Osteoblast (primary cell): ENCODE results near the gene PRR29. TPM values are rescaled to one million over a fixed set of nuclear protein-coding genes. Genes with fewer than 3 reads are reported as not detected.

Experiments
- DNase-seq: peaks from one replicate; pipeline ENCODE4 v3.0.0; 2011; ENCODE audit warnings: low spot score, mixed read lengths; ENCODE audit not compliant: insufficient read length; ENCODE audit errors: missing footprints
- H2AFZ ChIP-seq: 2 replicates; pipeline ENCODE4 v1.6.0; 2011; ENCODE audit warnings: mild to moderate bottlenecking, low read length
- H3K27ac ChIP-seq: 2 replicates; pipeline ENCODE4 v1.5.1; 2011; ENCODE audit warnings: mild to moderate bottlenecking, low read depth, low read length, moderate library complexity
- H3K27me3 ChIP-seq: 2 replicates; pipeline ENCODE4 v1.6.0; 2012; ENCODE audit warnings: mild to moderate bottlenecking, control low read depth, inconsistent platforms, low read length, moderate library complexity; ENCODE audit not compliant: insufficient read depth
- H3K36me3 ChIP-seq: 2 replicates; pipeline ENCODE4 v1.5.1; 2011; ENCODE audit warnings: mild to moderate bottlenecking, low read length, control low read depth, moderate library complexity; ENCODE audit not compliant: insufficient read depth
- H3K4me1 ChIP-seq: 2 replicates; pipeline ENCODE4 v1.5.1; 2011; ENCODE audit warnings: mild to moderate bottlenecking, low read length, control low read depth, moderate library complexity; ENCODE audit not compliant: insufficient read depth
- H3K4me2 ChIP-seq: 2 replicates; pipeline ENCODE4 v1.6.0; 2011; ENCODE audit warnings: mild to moderate bottlenecking, low read length; ENCODE audit not compliant: insufficient read depth
- H3K4me3 ChIP-seq: fragments of 200-600 bp; sonication (generic); 3 replicates; pipeline ENCODE4 v1.5.1; 2012; ENCODE audit warnings: mild to moderate bottlenecking, low read length, inconsistent platforms; ENCODE audit not compliant: insufficient read depth
- H3K79me2 ChIP-seq: 2 replicates; pipeline ENCODE4 v1.6.0; 2012; ENCODE audit warnings: mild to moderate bottlenecking, low read length, control low read depth, inconsistent platforms; ENCODE audit not compliant: insufficient read depth
- H3K9me3 ChIP-seq: 2 replicates; pipeline ENCODE4 v1.5.1; 2011; ENCODE audit warnings: low read depth, low read length, control low read depth
- H4K20me1 ChIP-seq: 2 replicates; pipeline ENCODE4 v1.6.0; 2012; ENCODE audit warnings: mild to moderate bottlenecking, low read length, control low read depth; ENCODE audit not compliant: insufficient read depth
- total RNA-seq: library from RNA; depleted of rRNA; stranded (reverse); fragments of >200 nt; gene quantifications from 2 replicates; pipeline ENCODE4 v1.2.3, GENCODE V29; 2012
- TF ChIP-seq, protein P1 (sequence below): IDR thresholded peaks from 2 replicates; pipeline ENCODE4 v1.5.1; 2011; ENCODE audit warnings: mild to moderate bottlenecking, low read depth, low read length, moderate library complexity; ENCODE audit errors: extremely low read depth

PRR29 gene
- total RNA-seq, 1 donor, result 0.36 TPM

- no peak overlapping the region for H2AFZ ChIP-seq
- H3K4me1 ChIP-seq, result no peaks in the 10 kb centered on the region
- no peak overlapping the region for H3K4me2 ChIP-seq
- no peaks in the 10 kb centered on the region for H4K20me1 ChIP-seq
- TF ChIP-seq, protein P1, sequence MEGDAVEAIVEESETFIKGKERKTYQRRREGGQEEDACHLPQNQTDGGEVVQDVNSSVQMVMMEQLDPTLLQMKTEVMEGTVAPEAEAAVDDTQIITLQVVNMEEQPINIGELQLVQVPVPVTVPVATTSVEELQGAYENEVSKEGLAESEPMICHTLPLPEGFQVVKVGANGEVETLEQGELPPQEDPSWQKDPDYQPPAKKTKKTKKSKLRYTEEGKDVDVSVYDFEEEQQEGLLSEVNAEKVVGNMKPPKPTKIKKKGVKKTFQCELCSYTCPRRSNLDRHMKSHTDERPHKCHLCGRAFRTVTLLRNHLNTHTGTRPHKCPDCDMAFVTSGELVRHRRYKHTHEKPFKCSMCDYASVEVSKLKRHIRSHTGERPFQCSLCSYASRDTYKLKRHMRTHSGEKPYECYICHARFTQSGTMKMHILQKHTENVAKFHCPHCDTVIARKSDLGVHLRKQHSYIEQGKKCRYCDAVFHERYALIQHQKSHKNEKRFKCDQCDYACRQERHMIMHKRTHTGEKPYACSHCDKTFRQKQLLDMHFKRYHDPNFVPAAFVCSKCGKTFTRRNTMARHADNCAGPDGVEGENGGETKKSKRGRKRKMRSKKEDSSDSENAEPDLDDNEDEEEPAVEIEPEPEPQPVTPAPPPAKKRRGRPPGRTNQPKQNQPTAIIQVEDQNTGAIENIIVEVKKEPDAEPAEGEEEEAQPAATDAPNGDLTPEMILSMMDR, result no peak
- H3K4me3 ChIP-seq, result no peak overlapping the region
- DNase-seq, result no peak
- no peak overlapping the region for H3K27ac ChIP-seq
- H3K9me3 ChIP-seq, result no peaks in the 10 kb centered on the region
- no peaks in the 10 kb centered on the region for H3K79me2 ChIP-seq
- H3K27me3 ChIP-seq, result no peaks in the 10 kb centered on the region
- H3K36me3 ChIP-seq, result peaks cover 40% of the 10 kb centered on the region
These were observed 44.7 kb downstream of the PRR29 start for GRCh38 chr17:64042700-64043485.

DNA sequence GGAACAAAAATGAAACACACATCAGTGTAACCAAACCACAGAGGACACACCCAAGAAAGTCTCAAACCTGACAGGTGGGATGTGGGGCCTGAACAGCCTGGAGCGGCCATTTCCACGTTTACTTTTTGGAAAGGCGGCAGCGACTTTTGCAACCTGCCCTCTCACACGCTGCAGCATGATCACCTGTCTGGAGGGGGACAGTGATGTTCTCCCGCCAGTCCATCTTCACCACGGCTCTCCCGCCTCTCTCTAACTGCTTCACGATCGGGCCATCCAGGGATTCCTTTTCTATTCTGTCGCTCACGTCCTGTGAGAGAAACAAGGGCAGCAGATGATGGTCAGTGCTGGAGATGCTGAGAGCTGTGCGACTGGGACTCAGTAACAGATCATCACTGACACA is 47.0 kb downstream of the PRR29 start:
- Histone ChIP-seq H3K27ac (no peak overlapping the region), H3K4me3 (no peak overlapping the region), H3K36me3 (peaks cover 53% of the 10 kb centered on the region), H2AFZ (no peak overlapping the region), H3K9me3 (no peaks in the 10 kb centered on the region), H3K79me2 (no peaks in the 10 kb centered on the region), H4K20me1 (no peaks in the 10 kb centered on the region), H3K27me3 (no peaks in the 10 kb centered on the region), H3K4me2 (no peak overlapping the region), H3K4me1 (no peaks in the 10 kb centered on the region)
- no peak for DNase-seq
- TF ChIP-seq, protein P1, result no peak

GRCh38 chr17:64048805-64049204 is 50.7 kb downstream of the PRR29 start:
- H3K9me3 ChIP-seq, result no peaks in the 10 kb centered on the region
- no peak overlapping the region for H2AFZ ChIP-seq
- no peak overlapping the region for H3K4me2 ChIP-seq
- peaks cover 69% of the 10 kb centered on the region for H3K36me3 ChIP-seq
- DNase-seq, result no peak
- H3K4me3 ChIP-seq, result no peak overlapping the region
- no peak overlapping the region for H3K27ac ChIP-seq
- H3K79me2 ChIP-seq, result no peaks in the 10 kb centered on the region
- no peaks in the 10 kb centered on the region for H3K27me3 ChIP-seq
- TF ChIP-seq, protein P1, result no peak
- no peaks in the 10 kb centered on the region for H3K4me1 ChIP-seq
- no peaks in the 10 kb centered on the region for H4K20me1 ChIP-seq

GRCh38 chr17:64051153-64051552 is 53.0 kb downstream of the PRR29 start:
- H3K79me2 ChIP-seq, result no peaks in the 10 kb centered on the region
- H3K27ac ChIP-seq, result no peak overlapping the region
- peaks cover 68% of the 10 kb centered on the region for H3K36me3 ChIP-seq
- no peaks in the 10 kb centered on the region for H3K27me3 ChIP-seq
- no peak for DNase-seq
- no peak overlapping the region for H3K4me2 ChIP-seq
- TF ChIP-seq, protein P1, result no peak
- no peak overlapping the region for H3K4me3 ChIP-seq
- no peak overlapping the region for H2AFZ ChIP-seq
- no peaks in the 10 kb centered on the region for H3K9me3 ChIP-seq
- no peaks in the 10 kb centered on the region for H4K20me1 ChIP-seq
- H3K4me1 ChIP-seq, result no peaks in the 10 kb centered on the region
